Kidney (tissue), 14 donors: ENCODE data around the gene TRIM44. TPM values are rescaled to one million over a fixed set of nuclear protein-coding genes. Genes with fewer than 3 reads are reported as not detected.
A peak's percentile ranks its signal among the peaks of the same experiment; 100 is the strongest.
"Not testable (repeated sequence)": the region's sequence is repeated elsewhere in the genome, so short reads cannot be mapped to it uniquely, and the experiment has no call there.

Experiments used
- DNase-seq, 5 donors: peaks; one replicate each; pipeline ENCODE4 v3.0.0-alpha.2; 2013 to 2020
- FAIRE-seq: peaks from 2 replicates; lab custom pipeline; 2012; peaks lifted over from hg19 to GRCh38; lab: Jason Lieb, UNC
- H3K27ac ChIP-seq, 2 donors: one replicate each; pipeline ENCODE4 v1.7.0; 2013; ENCODE audit warnings: low read depth in 2 of 2, low read length in 2 of 2, inconsistent platforms in 1 of 2
- H3K27me3 ChIP-seq: one replicate; pipeline ENCODE4 v1.7.1; 2013; ENCODE audit warnings: low read length, inconsistent platforms; ENCODE audit not compliant: control insufficient read depth, insufficient read depth
- H3K36me3 ChIP-seq, 3 donors: one replicate each; pipeline versions ENCODE4 v1.7.0 to v1.7.1; 2013; ENCODE audit warnings: low read length in 3 of 3, control low read depth in 1 of 3, inconsistent platforms in 1 of 3; ENCODE audit not compliant: insufficient read depth in 3 of 3, control insufficient read depth in 2 of 3
- H3K4me1 ChIP-seq, 3 donors: one replicate each; pipeline versions ENCODE4 v1.7.0 to v1.7.1; 2013; ENCODE audit warnings: low read length in 3 of 3, inconsistent platforms in 1 of 3, low read depth in 1 of 3; ENCODE audit not compliant: control insufficient read depth in 2 of 3, insufficient read depth in 2 of 3
- H3K4me3 ChIP-seq, 3 donors: one replicate each; pipeline versions ENCODE4 v1.7.0 to v1.8.1; 2013; ENCODE audit warnings: low read length in 3 of 3, control low read depth in 1 of 3, inconsistent platforms in 1 of 3
- H3K9ac ChIP-seq, 3 donors: one replicate each; pipeline versions ENCODE4 v1.7.0 to v1.7.1; 2013; ENCODE audit warnings: low read length in 3 of 3, control low read depth in 1 of 3, inconsistent platforms in 1 of 3
- H3K9me3 ChIP-seq, 3 donors: one replicate each; pipeline versions ENCODE4 v1.7.0 to v1.7.1; 2013; ENCODE audit warnings: low read length in 3 of 3, control low read depth in 1 of 3, inconsistent platforms in 1 of 3; ENCODE audit not compliant: control insufficient read depth in 2 of 3, insufficient read depth in 1 of 3
- CTCF ChIP-seq: IDR thresholded peaks from 3 replicates; pipeline ENCODE4 v1.5.1; 2012; ENCODE audit warnings: mild to moderate bottlenecking, moderate library complexity, borderline replicate concordance; ENCODE audit not compliant: insufficient read depth; ENCODE audit errors: extremely low read depth
- intact Hi-C: fragments of 100-400 bp; cut with DNase I; formaldehyde crosslinking; loops from one replicate; pipeline ENCODE4 v1.11.1; 2022
- polyA plus RNA-seq: library from polyadenylated mRNA; stranded (reverse); fragments of 350-450 nt; fragmentation: Illumina TruSeq; extraction: RNeasy Lipid Tissue Mini Kit (QIAGEN cat#74804); gene quantifications from one replicate; pipeline ENCODE4 v1.2.3, GENCODE V29; 2014; ENCODE audit warnings: low read depth, low replicate concordance; ENCODE audit not compliant: insufficient read depth
- total RNA-seq: library from RNA; stranded (reverse); fragmentation: NEBNext Ultra II Directional; extraction: Animal tissue kit (Norgen Biotek cat#: 25700); gene quantifications from one replicate; pipeline ENCODE4 v1.2.1, GENCODE V29; 2021
- donor health status: control.
- donor health status: control.
- donor health status: control.
- donor health status: control.
- donor health status: control.
- donor health status: DM: yes; HTN: yes; CAD: no.
- donor health status: Normal renal cell carcinoma (clear cell type).

The TRIM44 gene
- total and polyA plus RNA-seq, 2 donors from 2014 or later: 14.5 to 88.9 TPM

DNA sequence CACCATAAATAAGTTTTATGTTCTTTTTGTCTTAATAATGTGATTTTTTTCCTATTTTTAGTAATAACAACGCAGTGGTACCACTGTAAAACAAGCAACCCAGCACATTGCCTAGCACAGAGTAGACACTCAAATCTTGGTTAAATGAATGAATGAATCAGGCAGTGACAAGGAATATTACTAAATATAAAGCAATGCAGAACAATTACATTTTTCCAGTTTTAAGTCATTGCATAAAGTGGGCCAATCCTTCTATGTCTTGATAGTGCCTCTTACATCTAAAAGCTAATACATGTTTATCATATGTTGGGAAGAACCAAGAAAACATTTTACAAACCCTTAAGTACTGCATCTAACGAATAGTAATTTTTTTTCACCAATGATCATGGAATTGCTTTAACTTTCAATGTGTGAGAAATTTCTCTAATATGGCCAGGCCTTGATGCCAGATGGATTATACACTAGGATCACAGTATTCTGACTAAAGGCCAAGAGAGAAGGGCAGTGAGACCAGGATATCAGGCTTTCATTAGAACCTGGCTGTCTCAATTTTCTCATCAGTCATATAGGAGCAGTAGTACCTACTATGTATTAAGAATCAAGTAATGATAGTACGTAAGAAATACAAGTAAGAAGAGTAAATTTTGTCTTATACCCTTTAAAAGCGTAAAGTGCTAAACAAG lies 88.5 kb downstream of the TRIM44 start:
- TF ChIP-seq CTCF: no peak
- H3K27me3 ChIP-seq: no peaks in the 10 kb centered on the region
- FAIRE-seq: no peak
- no peaks in the 10 kb centered on the region for H3K9me3 ChIP-seq
- H3K4me1 ChIP-seq: peaks cover 0 to 32% (median 4%) of the 10 kb centered on the region in 3 donors
- no peak overlapping the region for H3K4me3 ChIP-seq
- H3K9ac ChIP-seq: no peak overlapping the region
- no peaks in the 10 kb centered on the region for H3K36me3 ChIP-seq
- H3K27ac ChIP-seq: no peak overlapping the region
- no peak for DNase-seq
- intact Hi-C loops: no loop called here

- Histone ChIP-seq H3K36me3 (no peaks in the 10 kb centered on the region), H3K9ac (no peak overlapping the region), H3K4me3 (no peak overlapping the region), H3K9me3 (no peaks in the 10 kb centered on the region), H3K27ac (no peak overlapping the region), H3K27me3 (no peaks in the 10 kb centered on the region), H3K4me1 (peaks cover 0 to 27% (median 4%) of the 10 kb centered on the region in 3 donors)
- peak; percentile 38 for FAIRE-seq
- intact Hi-C loops: no loop called here
- no peak for TF ChIP-seq CTCF
- DNase-seq: no peak
Measured at GRCh38 chr11:35751664-35752061, 89.1 kb downstream of the TRIM44 start.

GRCh38 chr11:35752115-35752514 lies 89.5 kb downstream of the TRIM44 start:
- intact Hi-C loops: no loop called here
- no peak overlapping the region for H3K27ac ChIP-seq

DNA sequence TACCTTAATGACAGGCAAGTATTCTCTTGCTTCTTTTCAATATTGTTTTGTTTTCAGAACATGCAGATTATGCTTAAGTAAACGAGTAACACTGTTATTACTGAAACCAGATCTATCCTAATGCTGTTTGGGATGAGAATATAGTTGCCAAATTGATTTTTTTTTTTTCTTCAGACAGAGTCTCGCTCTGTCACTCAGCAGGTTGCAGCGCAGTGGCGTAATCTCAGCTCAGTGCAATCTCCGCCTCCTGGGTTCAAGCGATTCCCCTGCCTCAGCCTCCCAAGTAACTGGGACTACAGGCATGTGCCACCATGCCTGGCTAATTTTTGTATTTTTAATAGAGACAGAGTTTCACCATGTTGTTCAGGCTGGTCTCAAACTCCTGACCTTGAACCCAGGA lies 91.0 kb downstream of the TRIM44 start:
- H3K4me3 ChIP-seq, H3K27ac ChIP-seq, H3K9me3 ChIP-seq, H3K36me3 ChIP-seq, H3K9ac ChIP-seq, H3K27me3 ChIP-seq, intact Hi-C loops, FAIRE-seq, DNase-seq: not testable (repeated sequence)
- H3K4me1 ChIP-seq: peaks cover 0 to 11% (median 0%) of the 10 kb centered on the region in 3 donors

More at GRCh38 chr11:35752115-35752514, 89.5 kb downstream of the TRIM44 start:
- H3K9me3 ChIP-seq: no peaks in the 10 kb centered on the region
- FAIRE-seq: no peak
- no peaks in the 10 kb centered on the region for H3K36me3 ChIP-seq
- no peak overlapping the region for H3K4me3 ChIP-seq
- H3K9ac ChIP-seq: no peak overlapping the region
- H3K4me1 ChIP-seq: peaks cover 0 to 22% (median 0%) of the 10 kb centered on the region in 3 donors
- H3K27me3 ChIP-seq: no peaks in the 10 kb centered on the region
- TF ChIP-seq CTCF: no peak
- no peak for DNase-seq

- H3K9ac ChIP-seq, H3K36me3 ChIP-seq, H3K27ac ChIP-seq, H3K4me3 ChIP-seq, H3K9me3 ChIP-seq, intact Hi-C loops, FAIRE-seq, H3K27me3 ChIP-seq: not testable (repeated sequence)
- peaks cover 0 to 14% (median 9%) of the 10 kb centered on the region in 3 donors for H3K4me1 ChIP-seq
- DNase-seq: peak in 2 of 5 donors; percentile 22 to 40
Measured at GRCh38 chr11:35759951-35760350, 97.4 kb downstream of the TRIM44 start.
